Inferior parietal cortex (tissue), 1 donor: ENCODE results near the gene ARHGEF4.

Source experiments
- DNase-seq: peaks from one replicate; pipeline ENCODE4 v3.0.0-alpha.2; 2016; ENCODE audit errors: extremely low spot score

The ARHGEF4 gene

GRCh38 chr2:130836501-130837174 is at the start of gene ARHGEF4:
Gene ARHGEF4 (plus strand): TSS chr2:130836914. CDS start chr2:130836954, 40 bp downstream.
- DNase-seq, result no peak

DNA sequence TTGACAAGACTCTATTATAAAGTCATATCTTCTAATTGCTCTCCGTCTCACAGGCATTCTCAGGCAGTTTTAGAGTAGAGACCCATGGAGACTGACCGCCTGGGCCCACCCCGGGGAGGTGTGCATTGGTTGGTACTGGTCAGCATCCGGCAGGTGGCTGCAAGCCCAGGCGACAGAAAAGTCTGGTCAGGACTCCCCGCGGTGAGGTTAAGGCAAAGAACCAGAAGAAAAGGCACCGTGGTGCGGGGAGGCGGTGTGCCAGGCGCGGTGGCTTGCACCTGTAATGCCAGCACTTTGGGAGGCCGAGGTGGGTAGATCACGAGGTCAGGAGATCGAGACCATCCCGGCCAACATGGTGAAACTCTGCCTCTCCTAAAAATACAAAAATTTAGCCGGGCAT is 48.9 kb upstream of the ARHGEF4 start:
- DNase-seq, result no peak

DNA sequence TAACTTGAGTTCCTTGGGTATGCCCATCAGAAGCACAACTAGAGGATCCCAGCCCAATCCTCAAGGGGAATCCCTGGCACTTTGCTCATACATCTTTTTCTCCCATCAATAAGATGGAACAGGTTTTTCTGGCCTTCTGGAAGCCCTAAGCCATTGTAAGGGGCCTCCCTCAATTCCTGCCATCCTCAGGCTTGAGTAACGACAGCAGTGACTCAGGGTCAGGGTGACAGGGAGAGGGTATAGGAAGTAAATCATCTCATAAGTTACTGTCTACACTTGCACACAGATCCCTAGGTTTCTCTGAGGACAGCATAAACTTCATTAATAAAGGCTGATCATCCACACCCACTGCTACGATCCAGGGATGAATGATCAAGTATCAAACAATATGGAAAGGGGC is 46.4 kb upstream of the ARHGEF4 start:
- no peak for DNase-seq

DNA sequence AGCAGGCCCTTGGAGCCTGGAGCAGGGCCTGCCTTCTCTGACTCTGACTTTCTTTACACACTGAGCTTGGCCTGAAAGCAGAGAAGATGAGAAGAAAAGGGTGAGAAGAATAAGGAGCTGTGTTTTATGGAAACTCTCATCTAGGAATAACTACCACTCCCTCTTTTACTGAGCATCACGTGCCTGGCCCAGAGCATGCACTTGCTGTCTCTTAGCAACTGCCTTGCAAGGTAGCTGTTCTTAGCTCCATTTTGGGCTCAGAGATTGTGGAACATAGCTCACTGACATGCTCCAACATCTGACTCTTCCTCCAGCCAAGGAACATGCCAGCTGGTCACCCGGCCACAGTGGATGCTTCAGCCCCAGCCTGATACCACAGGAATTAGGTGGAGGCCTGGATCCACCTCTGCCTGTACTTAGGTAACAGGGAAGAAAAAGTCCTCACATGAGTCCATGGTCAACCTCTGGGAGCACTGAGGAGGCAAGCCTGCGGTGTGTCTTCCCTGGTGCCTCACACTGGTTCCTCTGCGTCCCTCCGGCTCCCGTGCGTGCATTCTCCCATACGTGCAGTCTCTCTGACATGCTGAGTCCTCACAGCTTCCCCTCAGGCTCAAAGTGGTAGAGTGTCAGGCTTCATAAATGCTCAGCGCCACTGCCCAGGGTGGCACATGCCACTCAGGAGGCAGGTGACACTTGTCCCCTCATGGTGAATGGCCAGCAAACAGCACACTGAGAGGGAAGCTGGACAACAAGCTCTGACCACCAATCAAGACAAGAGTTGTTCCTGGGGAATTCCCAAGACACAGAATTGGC is 45.7 kb upstream of the ARHGEF4 start:
- no peak for DNase-seq

DNA sequence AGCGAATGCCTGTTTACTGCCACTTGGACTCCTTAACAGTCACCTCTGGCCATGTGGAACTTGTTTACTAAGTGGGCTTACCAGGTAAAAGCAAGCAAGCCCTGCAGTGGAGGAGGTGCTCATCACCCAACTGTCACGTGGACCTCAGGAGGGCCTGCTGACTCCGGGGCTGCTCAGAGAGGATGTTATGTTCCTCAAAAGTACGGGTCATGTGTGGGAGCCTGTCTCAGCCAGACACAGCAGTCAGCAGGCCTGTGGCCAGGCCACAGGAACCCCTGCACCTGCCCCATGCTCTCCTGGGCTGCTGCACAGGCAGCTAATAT is 45.1 kb upstream of the ARHGEF4 start:
- no peak for DNase-seq

DNA sequence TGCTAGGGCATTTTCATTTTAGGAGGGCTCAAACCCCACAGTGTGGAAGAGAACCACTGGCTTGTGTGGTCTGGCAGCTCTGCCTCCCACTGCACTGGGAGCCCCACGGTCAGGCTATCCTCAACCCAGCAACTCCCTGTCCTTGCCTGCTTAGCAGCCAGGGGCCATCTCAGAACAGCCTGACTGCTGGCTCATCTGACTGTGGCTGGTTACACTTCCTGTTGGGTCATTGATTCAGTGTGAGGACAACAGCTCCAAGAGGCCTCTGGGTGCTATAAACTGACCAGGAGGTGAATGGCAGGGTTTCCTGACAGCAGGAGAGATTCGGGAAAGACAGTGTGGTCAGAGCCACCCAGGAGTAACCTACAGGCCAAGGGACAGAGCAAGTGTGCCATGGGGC is 41.3 kb upstream of the ARHGEF4 start:
- DNase-seq, result no peak

- DNase-seq, result no peak
Observed at GRCh38 chr2:130796290-130796689, 40.4 kb upstream of the ARHGEF4 start.

DNA sequence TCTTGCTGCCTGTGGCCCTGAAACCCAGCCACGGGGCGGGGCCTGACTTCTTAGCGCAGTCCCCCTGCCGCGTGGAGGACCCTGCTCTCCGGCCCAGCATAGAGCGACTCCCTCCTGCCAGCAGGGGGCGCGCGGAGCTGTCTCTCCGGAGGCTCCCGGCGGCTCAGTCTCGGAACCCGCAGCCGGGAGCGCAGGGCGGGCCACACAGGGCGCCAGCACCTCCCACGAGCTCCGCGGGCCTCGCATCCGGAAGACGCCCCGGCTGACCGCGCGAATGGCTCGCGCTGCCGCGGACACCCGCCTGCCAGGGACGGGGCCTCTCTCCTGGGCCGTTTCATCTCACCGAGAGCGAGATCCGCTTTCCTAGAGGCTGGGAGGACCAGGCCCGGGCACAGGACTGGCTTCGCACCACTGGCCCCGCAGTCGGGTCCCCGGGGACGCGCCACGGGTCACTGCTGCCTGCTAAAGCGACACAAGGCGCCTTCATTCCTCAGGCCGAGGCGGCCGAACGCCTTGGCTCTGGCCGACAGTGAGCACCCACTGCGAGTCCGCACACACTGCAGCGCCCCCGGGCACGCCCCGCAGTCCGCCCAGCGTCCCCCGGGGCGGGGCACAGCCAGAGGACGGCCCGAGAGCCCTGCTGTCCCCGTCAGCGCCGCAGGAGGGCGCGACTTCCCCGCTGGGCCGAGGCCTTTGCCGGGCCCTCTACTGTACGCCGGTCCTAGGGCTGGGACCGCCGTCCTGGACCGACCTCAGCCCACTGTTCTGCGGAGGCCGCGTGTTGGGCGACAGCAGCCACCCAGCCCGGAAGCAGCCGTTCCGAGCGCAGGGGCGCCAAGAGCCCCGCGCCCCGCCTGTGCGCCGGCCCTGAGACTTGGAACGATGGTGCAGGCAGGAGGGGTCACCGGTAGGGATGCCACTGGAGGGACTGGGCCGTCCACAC is 39.0 kb upstream of the ARHGEF4 start:
- peak; percentile 87 for DNase-seq

DNA sequence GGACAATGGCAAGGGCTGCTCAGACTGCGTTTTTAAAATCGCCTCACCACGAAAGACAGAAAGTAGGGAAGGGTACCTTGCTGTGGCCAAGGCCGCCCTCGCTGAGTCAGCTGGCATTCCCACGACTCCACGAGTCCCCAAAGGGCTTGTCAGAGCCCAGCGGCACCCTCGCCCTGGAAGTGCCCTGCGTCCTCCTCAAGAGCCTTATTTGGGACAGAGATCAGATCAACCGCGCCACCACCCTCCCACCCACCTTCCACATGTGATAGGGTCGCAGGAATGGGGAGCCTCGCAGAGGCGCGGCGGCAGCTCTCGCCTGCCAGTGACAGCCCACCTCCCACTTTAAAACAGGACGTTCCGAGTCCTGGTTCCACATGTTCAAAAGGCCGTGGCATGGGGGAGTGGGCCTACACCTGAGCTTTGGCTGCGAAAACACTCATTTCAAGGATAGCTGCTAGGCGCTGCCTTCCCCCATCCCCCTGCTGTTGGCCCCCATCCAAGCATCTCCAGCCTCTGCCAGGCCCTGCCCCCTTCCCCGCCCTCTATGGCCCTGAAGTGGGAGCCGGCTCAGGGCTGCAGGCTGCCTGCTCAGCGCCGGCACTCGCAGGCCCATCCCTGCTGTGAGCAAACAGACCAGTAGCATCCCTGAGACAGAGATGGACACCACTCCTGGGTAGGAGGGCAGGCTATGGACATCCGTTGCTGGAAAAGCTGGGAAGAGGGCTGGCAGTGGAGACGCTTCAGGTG is 38.1 kb upstream of the ARHGEF4 start:
- no peak for DNase-seq

DNA sequence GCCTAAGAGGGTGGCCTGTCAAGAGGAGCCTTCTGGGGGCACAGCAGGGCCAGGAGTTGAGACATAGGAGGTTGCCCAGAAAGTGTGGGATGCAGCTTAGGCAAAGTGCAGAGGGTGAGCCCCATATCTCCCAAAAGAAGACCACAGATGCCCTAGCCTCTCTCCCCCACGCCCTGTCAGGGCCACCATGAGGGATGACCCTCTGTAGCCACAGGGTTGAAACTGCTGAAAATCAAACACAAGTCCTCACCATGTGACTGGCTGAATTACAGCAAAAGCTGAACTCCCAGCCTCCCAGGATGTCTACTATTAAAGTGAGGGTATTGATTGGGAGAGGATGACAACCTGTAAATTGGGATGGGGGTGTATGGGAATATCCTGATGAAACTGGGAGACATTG is 37.4 kb upstream of the ARHGEF4 start:
- no peak for DNase-seq

- no peak for DNase-seq
Observed at GRCh38 chr2:130805613-130806012, 31.1 kb upstream of the ARHGEF4 start.

- DNase-seq, result no peak
Observed at GRCh38 chr2:130806370-130806769, 30.3 kb upstream of the ARHGEF4 start.

GRCh38 chr2:130807659-130808385 is 28.9 kb upstream of the ARHGEF4 start:
- DNase-seq, result no peak

DNA sequence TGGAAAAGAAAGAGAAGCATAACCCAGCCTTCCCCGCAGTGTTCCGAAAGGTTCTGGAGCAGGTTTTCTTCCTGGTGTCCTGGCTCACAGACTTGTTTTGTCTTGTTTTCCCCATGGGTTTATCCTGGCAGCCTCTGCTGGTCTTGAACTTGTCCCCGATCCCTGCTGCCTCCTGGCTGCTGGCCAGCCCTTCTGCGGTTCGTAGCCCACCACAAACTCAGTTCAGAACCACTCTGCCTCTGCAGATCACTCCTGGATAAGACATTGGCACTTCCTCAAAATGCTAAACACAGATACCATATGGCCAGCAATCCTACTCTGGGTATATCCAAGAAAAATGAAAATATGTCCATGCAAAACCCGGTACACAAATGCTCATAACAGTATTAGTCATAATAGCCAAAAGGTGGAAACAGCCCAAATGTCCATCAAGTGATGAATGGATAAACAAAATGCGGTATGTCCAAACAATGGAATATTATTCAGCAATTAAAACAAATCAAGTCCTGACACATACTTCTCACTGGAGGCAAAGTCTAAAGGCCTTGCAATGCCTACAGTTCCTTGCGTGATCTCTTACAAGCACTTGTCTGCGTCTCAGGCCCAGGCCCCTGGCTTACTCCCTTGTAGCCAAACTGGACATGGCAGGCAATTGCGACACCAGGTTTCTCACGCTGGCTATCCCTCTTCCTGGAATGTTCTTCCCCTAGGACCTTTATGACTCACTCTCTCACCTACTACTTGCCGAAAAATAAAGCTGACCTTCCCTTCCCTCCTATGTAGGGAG is 28.0 kb upstream of the ARHGEF4 start:
- no peak for DNase-seq

- no peak for DNase-seq
Observed at GRCh38 chr2:130810490-130810889, 26.2 kb upstream of the ARHGEF4 start.

- DNase-seq, result no peak
Observed at GRCh38 chr2:130813722-130814121, 23.0 kb upstream of the ARHGEF4 start.

DNA sequence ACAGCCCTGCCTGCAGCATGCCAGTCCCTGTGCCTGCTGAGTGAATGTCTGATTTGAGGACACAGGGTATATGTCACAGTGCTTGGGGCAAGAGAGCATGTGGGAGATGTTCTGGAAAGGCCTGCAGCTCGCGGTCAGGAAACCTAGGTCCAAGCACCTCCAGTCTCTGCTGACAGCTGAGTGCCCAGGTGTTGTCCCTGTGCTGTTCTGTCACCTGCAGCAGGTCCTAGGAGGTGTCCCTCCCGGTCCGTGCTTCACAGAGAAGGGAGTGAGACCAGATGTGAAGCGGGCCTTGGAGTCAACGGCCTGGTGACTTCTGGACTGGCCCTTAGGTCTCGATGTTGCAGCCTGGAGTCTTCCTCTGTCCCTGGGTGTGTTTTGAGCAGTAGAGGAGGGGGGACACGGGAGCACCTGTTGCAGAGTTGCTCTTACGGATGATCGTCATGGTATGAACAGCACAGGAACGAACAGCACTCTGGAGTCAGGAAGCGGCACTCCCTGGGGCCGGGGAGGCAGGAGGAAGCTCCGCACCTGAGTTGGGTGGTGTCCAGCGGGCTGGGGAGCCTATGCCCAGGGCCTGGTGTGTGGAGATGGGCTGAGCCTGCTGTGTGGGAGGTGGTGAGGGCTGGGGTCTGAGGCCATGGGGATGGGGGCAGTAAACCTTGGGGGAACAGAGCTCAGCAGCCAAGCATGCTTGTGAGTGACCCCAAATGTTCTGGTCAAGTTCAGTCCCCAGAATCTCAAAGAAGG is 21.6 kb upstream of the ARHGEF4 start:
- DNase-seq, result no peak

- no peak for DNase-seq
Observed at GRCh38 chr2:130818809-130819208, 17.9 kb upstream of the ARHGEF4 start.

GRCh38 chr2:130819226-130819607 is 17.5 kb upstream of the ARHGEF4 start:
- no peak for DNase-seq
